ENCODE measurements around the gene KRTAP10-8. TPM values are rescaled to one million over a fixed set of nuclear protein-coding genes. Genes with fewer than 3 reads are reported as not detected.
"Not testable (repeated sequence)": the region's sequence is repeated elsewhere in the genome, so short reads cannot be mapped to it uniquely, and the experiment has no call there.

Gene KRTAP10-8
- total and polyA plus RNA-seq, 4 donors: not detected

- H3K36me3 ChIP-seq (ENCODE audit: control insufficient read depth, insufficient read depth, low read length): no peaks in the 10 kb centered on the region
- no peak for DNase-seq (ENCODE audit: low read depth in 4 of 6, low spot score in 6 of 6)
- H3K27ac ChIP-seq (ENCODE audit: low read depth, low read length): no peak overlapping the region
- H3K9me3 ChIP-seq (ENCODE audit: control insufficient read depth, insufficient read depth, low read length): peaks cover 7% of the 10 kb centered on the region
- H3K4me1 ChIP-seq (ENCODE audit: control insufficient read depth, insufficient read depth, low read length): peaks cover 3% of the 10 kb centered on the region
- H3K4me3 ChIP-seq (ENCODE audit: low read depth, low read length): no peak overlapping the region
- H3K27me3 ChIP-seq (ENCODE audit: control insufficient read depth, insufficient read depth, low read length): no peaks in the 10 kb centered on the region
- WGBS (ENCODE audit: insufficient coverage): 70% methylated on average over 18 of the region's 18 CpGs
Measured at GRCh38 chr21:44628707-44629391, 17.0 kb downstream of the KRTAP10-8 start.

GRCh38 chr21:44630440-44630839, 18.6 kb downstream of the KRTAP10-8 start:
- 80% methylated on average over 2 of the region's 2 CpGs for WGBS (ENCODE audit: insufficient coverage)
- peaks cover 3% of the 10 kb centered on the region for H3K4me1 ChIP-seq (ENCODE audit: control insufficient read depth, insufficient read depth, low read length)
- DNase-seq (ENCODE audit: low read depth in 4 of 6, low spot score in 6 of 6): no peak
- H3K9me3 ChIP-seq (ENCODE audit: control insufficient read depth, insufficient read depth, low read length): peaks cover 7% of the 10 kb centered on the region
- no peak overlapping the region for H3K27ac ChIP-seq (ENCODE audit: low read depth, low read length)
- H3K4me3 ChIP-seq (ENCODE audit: low read depth, low read length): no peak overlapping the region
- no peaks in the 10 kb centered on the region for H3K27me3 ChIP-seq (ENCODE audit: control insufficient read depth, insufficient read depth, low read length)
- H3K36me3 ChIP-seq (ENCODE audit: control insufficient read depth, insufficient read depth, low read length): no peaks in the 10 kb centered on the region

DNA sequence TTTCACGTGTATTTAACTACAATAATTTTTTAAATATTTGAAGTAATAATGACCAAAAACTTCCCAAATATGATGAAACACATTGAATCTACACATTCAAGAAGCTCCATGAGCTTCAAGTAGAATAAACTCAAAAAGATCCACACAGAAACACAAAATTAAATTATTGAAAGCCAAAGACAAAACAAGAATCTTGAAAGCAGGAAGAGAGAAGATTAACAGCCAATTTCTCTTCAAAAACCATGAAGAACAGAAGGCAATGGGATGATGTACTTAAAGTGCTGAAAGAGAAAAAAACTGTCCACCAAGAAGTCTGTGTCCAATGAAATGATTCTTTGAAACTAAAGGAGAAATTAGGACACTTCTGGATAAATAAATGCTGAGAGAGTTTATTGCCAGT, 20.2 kb downstream of the KRTAP10-8 start:
- Histone ChIP-seq H3K4me3 (ENCODE audit: low read depth, low read length) (no peak overlapping the region), H3K4me1 (ENCODE audit: control insufficient read depth, insufficient read depth, low read length) (peaks cover 5% of the 10 kb centered on the region), H3K27me3 (ENCODE audit: control insufficient read depth, insufficient read depth, low read length) (no peaks in the 10 kb centered on the region), H3K9me3 (ENCODE audit: control insufficient read depth, insufficient read depth, low read length) (peaks cover 7% of the 10 kb centered on the region), H3K36me3 (ENCODE audit: control insufficient read depth, insufficient read depth, low read length) (no peaks in the 10 kb centered on the region), H3K27ac (ENCODE audit: low read depth, low read length) (no peak overlapping the region)
- DNase-seq (ENCODE audit: low read depth in 4 of 6, low spot score in 6 of 6): no peak
- WGBS (ENCODE audit: insufficient coverage): no CpG with 5 or more reads among the region's 1 CpG

DNA sequence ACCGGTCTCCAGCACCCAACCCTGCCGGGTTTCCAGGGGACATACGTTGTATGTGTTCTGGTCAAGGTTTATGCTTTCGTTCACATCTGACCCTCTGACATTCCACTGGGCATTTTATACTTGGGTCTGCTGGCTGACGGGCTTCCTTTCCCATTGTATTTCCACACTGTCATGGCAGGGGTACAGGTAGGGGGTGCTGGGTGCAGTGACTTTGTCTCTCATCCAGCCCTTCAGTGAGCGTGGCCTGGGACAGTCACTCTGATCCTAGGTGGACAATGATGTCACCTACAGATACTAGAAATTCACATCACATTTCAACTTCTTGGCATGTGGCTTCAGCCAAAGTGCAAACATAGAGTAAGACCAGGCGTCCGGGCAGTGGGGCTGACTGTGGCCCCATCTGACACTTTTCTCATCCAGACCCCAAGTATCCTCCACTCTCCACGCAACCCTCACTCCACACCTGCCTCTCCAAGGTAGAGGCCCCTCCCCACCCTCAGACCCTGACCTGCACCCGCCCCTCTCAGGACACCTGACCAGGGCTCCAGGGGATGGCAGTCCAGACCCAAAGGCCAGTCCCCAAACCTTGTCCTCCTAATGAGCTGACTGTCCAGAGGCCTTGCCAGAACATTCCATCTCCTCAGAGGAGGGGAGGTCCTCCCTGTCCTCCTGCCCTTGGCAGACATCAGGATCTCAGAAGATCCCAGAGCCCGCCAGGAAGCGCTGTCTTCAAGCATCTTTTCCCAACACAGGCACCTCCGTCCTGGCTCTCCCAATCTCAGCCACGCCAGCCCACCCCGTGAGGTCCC, 24.5 kb downstream of the KRTAP10-8 start:
- no peaks in the 10 kb centered on the region for H3K36me3 ChIP-seq (ENCODE audit: control insufficient read depth, insufficient read depth, low read length)
- peaks cover 6% of the 10 kb centered on the region for H3K9me3 ChIP-seq (ENCODE audit: control insufficient read depth, insufficient read depth, low read length)
- no peak overlapping the region for H3K4me3 ChIP-seq (ENCODE audit: low read depth, low read length)
- no peak for DNase-seq (ENCODE audit: low read depth in 4 of 6, low spot score in 6 of 6)
- H3K27me3 ChIP-seq (ENCODE audit: control insufficient read depth, insufficient read depth, low read length): no peaks in the 10 kb centered on the region
- WGBS (ENCODE audit: insufficient coverage): 85% methylated on average over 12 of the region's 15 CpGs
- H3K4me1 ChIP-seq (ENCODE audit: control insufficient read depth, insufficient read depth, low read length): peaks cover 8% of the 10 kb centered on the region
- H3K27ac ChIP-seq (ENCODE audit: low read depth, low read length): no peak overlapping the region

DNA sequence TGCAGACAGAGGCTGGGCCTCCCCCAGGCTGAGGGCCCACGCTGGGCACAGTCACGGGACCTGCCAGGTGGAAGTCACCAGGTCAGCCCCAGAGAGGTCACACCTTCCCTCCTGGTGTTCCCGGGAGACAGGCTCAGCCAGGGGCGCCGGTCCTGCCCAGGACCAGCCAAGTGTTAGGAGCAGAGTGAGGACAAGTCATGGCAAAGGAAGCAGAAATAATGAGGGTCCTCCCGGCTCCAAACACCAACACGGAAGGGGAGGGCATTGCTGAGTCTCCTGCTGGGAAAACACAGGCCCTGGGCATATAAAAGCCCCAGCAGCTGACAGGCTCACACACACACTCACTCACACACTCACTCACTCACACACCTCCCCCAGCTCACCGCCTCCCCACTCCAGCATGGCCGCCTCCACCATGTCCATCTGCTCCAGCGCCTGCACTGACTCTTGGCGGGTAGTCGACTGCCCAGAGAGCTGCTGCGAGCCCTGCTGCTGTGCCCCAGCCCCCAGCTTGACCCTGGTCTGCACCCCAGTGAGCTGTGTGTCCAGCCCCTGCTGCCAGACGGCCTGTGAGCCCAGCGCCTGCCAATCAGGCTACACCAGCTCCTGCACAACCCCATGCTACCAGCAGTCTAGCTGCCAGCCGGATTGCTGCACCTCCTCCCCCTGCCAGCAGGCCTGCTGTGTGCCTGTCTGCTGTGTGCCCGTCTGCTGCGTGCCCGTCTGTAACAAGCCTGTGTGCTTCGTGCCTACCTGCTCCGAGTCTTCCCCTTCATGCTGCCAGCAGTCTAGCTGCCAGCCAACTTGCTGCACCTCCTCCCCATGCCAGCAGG, 25.4 kb downstream of the KRTAP10-8 start, which contains the start of gene KRTAP10-10:
Gene KRTAP10-10, plus strand, starts transcription at position 339 of the 833 bp plus-strand sequence. Its CDS starts 62 bp downstream, at position 401.
- H3K9me3 ChIP-seq (ENCODE audit: control insufficient read depth, insufficient read depth, low read length): peaks cover 2% of the 10 kb centered on the region
- no peak within 1 kb of the TSS for H3K4me3 ChIP-seq (ENCODE audit: low read depth, low read length)
- H3K4me1 ChIP-seq (ENCODE audit: control insufficient read depth, insufficient read depth, low read length): peaks cover 8% of the 10 kb centered on the region
- no peak for DNase-seq (ENCODE audit: low read depth in 4 of 6, low spot score in 6 of 6)
- 34% methylated on average over 18 of the region's 21 CpGs for WGBS (ENCODE audit: insufficient coverage)
- H3K36me3 ChIP-seq (ENCODE audit: control insufficient read depth, insufficient read depth, low read length): no peaks in the 10 kb centered on the region
- no peak within 1 kb of the TSS for H3K27ac ChIP-seq (ENCODE audit: low read depth, low read length)
- H3K27me3 ChIP-seq (ENCODE audit: control insufficient read depth, insufficient read depth, low read length): no peaks in the 10 kb centered on the region

GRCh38 chr21:44637851-44638348, 26.0 kb downstream of the KRTAP10-8 start:
- H3K4me1 ChIP-seq (ENCODE audit: control insufficient read depth, insufficient read depth, low read length); H3K9me3 ChIP-seq (ENCODE audit: control insufficient read depth, insufficient read depth, low read length); H3K27me3 ChIP-seq (ENCODE audit: control insufficient read depth, insufficient read depth, low read length); H3K4me3 ChIP-seq (ENCODE audit: low read depth, low read length); H3K36me3 ChIP-seq (ENCODE audit: control insufficient read depth, insufficient read depth, low read length); H3K27ac ChIP-seq (ENCODE audit: low read depth, low read length); DNase-seq (ENCODE audit: low read depth in 4 of 6, low spot score in 6 of 6): not testable (repeated sequence)
- 58% methylated on average over 3 of the region's 12 CpGs for WGBS (ENCODE audit: insufficient coverage)

DNA sequence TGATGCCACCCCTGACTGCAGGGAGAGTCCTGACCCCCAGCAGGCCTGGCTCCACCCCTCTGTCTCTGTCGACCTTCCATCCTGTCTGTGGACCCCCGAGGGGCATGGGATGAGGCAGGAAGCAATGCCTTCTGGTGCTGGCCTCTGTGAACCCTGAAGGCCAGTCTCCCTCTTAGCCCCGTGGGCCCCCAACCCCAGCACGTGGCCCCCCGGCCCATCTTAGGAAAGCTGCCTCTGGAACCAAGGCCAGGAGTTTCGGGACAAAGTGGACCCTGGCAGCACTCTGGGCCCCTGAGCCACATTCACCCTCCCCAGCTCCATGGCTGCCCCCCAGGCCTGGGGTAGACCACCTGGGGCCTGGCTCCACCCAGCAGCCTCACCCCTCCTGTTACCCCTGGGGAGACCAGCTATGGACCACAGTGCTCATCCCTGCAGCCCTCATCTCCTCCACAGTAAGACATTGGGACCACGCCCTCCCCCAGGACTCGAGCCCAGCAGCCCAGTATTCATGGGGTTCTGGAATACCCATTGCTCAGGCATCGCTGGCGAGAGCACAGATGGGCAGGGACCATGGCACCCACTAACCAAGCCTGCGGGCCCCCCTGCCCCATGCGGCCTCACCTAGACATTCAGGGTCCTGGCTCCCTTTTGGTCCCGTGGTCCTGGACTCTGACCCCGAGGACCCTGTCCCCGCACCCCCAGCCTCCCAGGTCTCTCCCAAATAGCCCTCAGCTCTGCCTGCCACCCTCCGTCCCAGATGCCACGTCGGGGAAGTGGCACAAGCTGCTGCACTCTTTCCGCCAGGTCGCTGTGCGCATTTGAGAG, 26.8 kb downstream of the KRTAP10-8 start:
- not testable (repeated sequence) for H3K36me3 ChIP-seq (ENCODE audit: control insufficient read depth, insufficient read depth, low read length); DNase-seq (ENCODE audit: low read depth in 4 of 6, low spot score in 6 of 6); H3K4me1 ChIP-seq (ENCODE audit: control insufficient read depth, insufficient read depth, low read length); H3K4me3 ChIP-seq (ENCODE audit: low read depth, low read length); H3K9me3 ChIP-seq (ENCODE audit: control insufficient read depth, insufficient read depth, low read length); H3K27me3 ChIP-seq (ENCODE audit: control insufficient read depth, insufficient read depth, low read length); H3K27ac ChIP-seq (ENCODE audit: low read depth, low read length)
- WGBS (ENCODE audit: insufficient coverage): 90% methylated on average over 15 of the region's 21 CpGs

DNA sequence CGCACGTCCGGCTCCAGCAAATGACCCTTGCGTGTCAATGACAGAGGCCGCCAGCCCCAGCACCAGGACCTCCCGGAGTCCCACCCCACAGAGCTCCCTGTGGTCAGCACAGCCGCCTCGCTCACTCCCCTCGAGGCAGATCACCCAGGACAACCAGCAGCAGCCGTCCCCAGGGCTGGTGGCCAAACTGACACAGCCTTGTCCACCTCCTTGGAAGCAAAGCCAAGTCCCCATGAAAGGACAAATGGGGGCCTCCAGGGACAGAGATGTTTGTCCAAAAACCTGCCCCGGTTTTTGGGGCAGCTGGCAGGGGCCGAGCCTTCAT, 27.4 kb downstream of the KRTAP10-8 start:
- no peaks in the 10 kb centered on the region for H3K27me3 ChIP-seq (ENCODE audit: control insufficient read depth, insufficient read depth, low read length)
- no peaks in the 10 kb centered on the region for H3K36me3 ChIP-seq (ENCODE audit: control insufficient read depth, insufficient read depth, low read length)
- no peak for DNase-seq (ENCODE audit: low read depth in 4 of 6, low spot score in 6 of 6)
- H3K4me3 ChIP-seq (ENCODE audit: low read depth, low read length): no peak overlapping the region
- H3K27ac ChIP-seq (ENCODE audit: low read depth, low read length): no peak overlapping the region
- 89% methylated on average over 12 of the region's 12 CpGs for WGBS (ENCODE audit: insufficient coverage)
- H3K9me3 ChIP-seq (ENCODE audit: control insufficient read depth, insufficient read depth, low read length): peaks cover 5% of the 10 kb centered on the region
- H3K4me1 ChIP-seq (ENCODE audit: control insufficient read depth, insufficient read depth, low read length): peaks cover 8% of the 10 kb centered on the region

DNA sequence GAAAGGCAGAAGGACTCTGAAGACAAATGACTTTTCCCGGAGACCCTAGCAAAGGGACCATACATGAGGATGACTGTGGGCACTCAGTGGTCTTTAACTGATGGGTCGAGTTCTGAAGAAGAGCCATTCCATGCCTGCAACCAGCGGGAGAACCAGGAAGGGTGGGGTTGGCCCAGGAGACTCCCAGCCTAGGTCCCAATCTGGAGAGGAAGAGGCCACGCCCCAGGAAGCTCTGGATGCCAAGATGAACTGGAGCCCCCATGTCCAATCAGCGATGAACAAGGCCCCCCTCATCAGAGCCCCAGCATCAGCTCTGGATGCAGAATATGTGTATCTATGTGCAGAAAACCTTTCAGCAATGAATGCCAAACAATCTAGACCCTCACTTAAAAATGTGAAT, 28.9 kb downstream of the KRTAP10-8 start:
- Histone ChIP-seq H3K36me3 (ENCODE audit: control insufficient read depth, insufficient read depth, low read length) (no peaks in the 10 kb centered on the region), H3K27ac (ENCODE audit: low read depth, low read length) (no peak overlapping the region), H3K27me3 (ENCODE audit: control insufficient read depth, insufficient read depth, low read length) (no peaks in the 10 kb centered on the region), H3K9me3 (ENCODE audit: control insufficient read depth, insufficient read depth, low read length) (peaks cover 7% of the 10 kb centered on the region), H3K4me3 (ENCODE audit: low read depth, low read length) (no peak overlapping the region), H3K4me1 (ENCODE audit: control insufficient read depth, insufficient read depth, low read length) (peaks cover 8% of the 10 kb centered on the region)
- 83% methylated on average over 4 of the region's 5 CpGs for WGBS (ENCODE audit: insufficient coverage)
- no peak for DNase-seq (ENCODE audit: low read depth in 4 of 6, low spot score in 6 of 6)

Data from spinal cord (tissue), 10 donors.